K562 (cell line): ENCODE results near the gene MMUT. TPM values are rescaled to one million over a fixed set of nuclear protein-coding genes. Genes with fewer than 3 reads are reported as not detected.

Experiments used
- BRF1 ChIP-seq: IDR thresholded peaks from 3 replicates; pipeline ENCODE4 v1.6.1; 2011; ENCODE audit warnings: borderline replicate concordance, mild to moderate bottlenecking; ENCODE audit not compliant: insufficient read length; ENCODE audit errors: extremely low read depth
- CEBPG ChIP-seq, 3 experiments: fragments of 200-800 bp in 1 of 3; sonication (Bioruptor generic) in 1 of 3; sonication (generic) in 1 of 3; formaldehyde crosslinking in 1 of 3; IDR thresholded peaks in 2 of 3; conservative IDR thresholded peaks in 1 of 3; 2 replicates each; pipeline versions ENCODE4 v1.6.1 to v1.8.0; 2016 to 2022; ENCODE audit warnings: missing compliant biosample characterization in 2 of 3, missing genetic modification characterization in 2 of 3, mild to moderate bottlenecking in 1 of 3, missing genetic modification reagents in 1 of 3
- EWSR1 ChIP-seq: fragments of 450-650 bp; IDR thresholded peaks from 2 replicates; pipeline ENCODE4 v1.6.1; 2018; ENCODE audit warnings: borderline replicate concordance, mild to moderate bottlenecking, low read depth, moderate library complexity; ENCODE audit not compliant: partially characterized antibody
- HDAC8 ChIP-seq: fragments of 450-650 bp; IDR thresholded peaks from 2 replicates; pipeline ENCODE4 v1.6.1; 2016; ENCODE audit warnings: mild to moderate bottlenecking, missing genetic modification characterization, moderate library complexity, missing compliant biosample characterization
- KDM2B ChIP-seq: fragments of 250-450 bp; sonication (Bioruptor Pico); IDR thresholded peaks from 2 replicates; pipeline ENCODE4 v1.8.0; 2021; ENCODE audit warnings: mild to moderate bottlenecking, moderate library complexity
- MAZ ChIP-seq, 2 experiments: fragments of 450-650 bp in 1 of 2; sonication (generic) in 1 of 2; formaldehyde crosslinking; IDR thresholded peaks in 1 of 2; conservative IDR thresholded peaks in 1 of 2; 2 replicates each; pipeline versions ENCODE4 v1.4.0 to v1.5.0; 2020; ENCODE audit warnings: mild to moderate bottlenecking in 1 of 2, missing genetic modification reagents in 1 of 2
- MYBL2 ChIP-seq, 2 experiments: fragments of 450-650 bp in 1 of 2; sonication (generic) in 1 of 2; formaldehyde crosslinking in 1 of 2; IDR thresholded peaks; 2 replicates each; pipeline versions ENCODE4 v1.6.1 to v1.8.1; 2017 to 2022; ENCODE audit warnings: borderline replicate concordance in 1 of 2, inconsistent platforms in 1 of 2, low read depth in 1 of 2, mild to moderate bottlenecking in 1 of 2, missing genetic modification reagents in 1 of 2, moderate library complexity in 1 of 2
- NCOA4 ChIP-seq: fragments of 450-650 bp; IDR thresholded peaks from 2 replicates; pipeline ENCODE4 v1.6.1; 2018; ENCODE audit warnings: mild to moderate bottlenecking; ENCODE audit not compliant: partially characterized antibody
- NFRKB ChIP-seq: fragments of 450-650 bp; IDR thresholded peaks from 2 replicates; pipeline ENCODE4 v1.6.1; 2016; ENCODE audit warnings: low read depth
- NONO ChIP-seq, 2 experiments: fragments of 200-400 bp in 1 of 2; fragments of 450-650 bp in 1 of 2; formaldehyde crosslinking in 1 of 2; IDR thresholded peaks; 2 replicates each; pipeline ENCODE4 v1.6.1; 2017; ENCODE audit warnings: low read depth in 2 of 2, mild to moderate bottlenecking in 2 of 2, moderate library complexity in 2 of 2, low read length in 1 of 2
- PHB2 ChIP-seq: fragments of 450-650 bp; IDR thresholded peaks from 2 replicates; pipeline ENCODE4 v1.6.1; 2017; ENCODE audit warnings: low read depth
- PHTF2 ChIP-seq: fragments of 250-450 bp; sonication (Bioruptor Pico); IDR thresholded peaks from 2 replicates; pipeline ENCODE4 v1.5.0; 2021; ENCODE audit warnings: mild to moderate bottlenecking
- RBM15 ChIP-seq: fragments of 200-400 bp; formaldehyde crosslinking; IDR thresholded peaks from 2 replicates; pipeline ENCODE4 v1.6.1; 2018; ENCODE audit warnings: mild to moderate bottlenecking, low read length, moderate library complexity; ENCODE audit not compliant: insufficient read depth
- RBM39 ChIP-seq: fragments of 200-400 bp; formaldehyde crosslinking; optimal IDR thresholded peaks from 2 replicates; pipeline ENCODE3; 2018; ENCODE audit warnings: low read depth, low read length
- STAT5B ChIP-seq: fragments of 250-450 bp; sonication (Bioruptor Pico); IDR thresholded peaks from 2 replicates; pipeline ENCODE4 v1.8.0; 2021; ENCODE audit warnings: mild to moderate bottlenecking, inconsistent platforms
- TFE3 ChIP-seq: fragments of 450-650 bp; formaldehyde crosslinking; IDR thresholded peaks from 2 replicates; pipeline ENCODE4 v1.4.0; 2020; ENCODE audit warnings: mild to moderate bottlenecking, mixed read lengths
- USF1 ChIP-seq: sonication (generic); formaldehyde crosslinking; IDR thresholded peaks from 2 replicates; pipeline ENCODE4 v1.9.0; 2022; ENCODE audit warnings: mild to moderate bottlenecking, missing genetic modification reagents
- YBX1 ChIP-seq: fragments of 450-650 bp; IDR thresholded peaks from 2 replicates; pipeline ENCODE4 v1.7.1; 2016; ENCODE audit warnings: mild to moderate bottlenecking
- ZBTB17 ChIP-seq: fragments of 450-650 bp; formaldehyde crosslinking; IDR thresholded peaks from 2 replicates; pipeline ENCODE4 v1.4.0; 2020; ENCODE audit warnings: mild to moderate bottlenecking
- ZNF76 ChIP-seq: fragments of 250-450 bp; sonication (Bioruptor Pico); IDR thresholded peaks from 2 replicates; pipeline ENCODE4 v1.4.0; 2020; ENCODE audit warnings: mild to moderate bottlenecking, moderate library complexity, borderline replicate concordance
- polyA plus RNA-seq, 8 experiments: library from polyadenylated mRNA; depleted of rRNA in 4 of 8; stranded (reverse) in 5 of 8; unstranded in 3 of 8; fragments of >200 nt; fragmentation: Nextera tagmentation in 2 of 8; fragmentation: Illumina TruSeq in 1 of 8; extraction: Ambion mirVana in 2 of 8; extraction: Trizol in 1 of 8; gene quantifications; 2 replicates each; pipeline versions ENCODE4 v1.2.1 to v1.2.3, GENCODE V29; 2011 to 2014; ENCODE audit warnings: inconsistent platforms in 1 of 8, missing spikeins in 1 of 8
- total RNA-seq, 7 experiments: library from RNA; depleted of rRNA in 6 of 7; stranded (reverse); fragments of >200 nt in 6 of 7; fragmentation: Illumina TruSeq in 2 of 7; extraction: Trizol in 2 of 7; gene quantifications; 2 replicates each; pipeline versions ENCODE4 v1.2.1 to v1.2.3, GENCODE V29; 2011 to 2021; ENCODE audit warnings: low replicate concordance in 1 of 7
- TF ChIP-seq, protein P1 (sequence below): IDR thresholded peaks from 2 replicates; pipeline ENCODE4 v1.6.1; 2014; ENCODE audit warnings: antibody characterized with exemption
- TF ChIP-seq, protein P2 (sequence below): sonication (generic); formaldehyde crosslinking; IDR thresholded peaks from 2 replicates; pipeline ENCODE4 v1.8.1; 2023; ENCODE audit warnings: mild to moderate bottlenecking, missing genetic modification reagents

The MMUT gene
- total and polyA plus RNA-seq, 9 of the 15 experiments (the other 6 are each of a cell fraction or from before 2014, with no cell fraction given): 7.1 to 26.4 (median 16.0) TPM

- TF ChIP-seq TFE3 (CRISPR knock-in tag) (no peak), BRF1 (no peak), KDM2B (no peak), PHTF2 (no peak), STAT5B (no peak), RBM39 (no peak), ZNF76 (CRISPR knock-in tag) (0 out of 2 replicates have a peak, but pooled peaks have one; percentile 10), NCOA4 (no peak), CEBPG (CRISPR knock-in tag; IDR thresholded peaks at IDR 0.05) (no peak), CEBPG (tag; conservative IDR thresholded peaks at IDR 0.05 in 1 of 2, IDR thresholded peaks at IDR 0.05 in 1 of 2) (no peak), USF1 (CRISPR knock-in tag) (no peak; the same call in 1 of the 2 replicates), HDAC8 (no peak), EWSR1 (no peak), NFRKB (peak; percentile 48), NONO (IDR thresholded peaks at IDR 0.05; ENCODE audit: low read depth in 2 of 2, low read length in 1 of 2) (no peak), MYBL2 (IDR thresholded peaks at IDR 0.05; ENCODE audit: low read depth) (peak; percentile 61), MYBL2 (CRISPR knock-in tag; IDR thresholded peaks at IDR 0.05; ENCODE audit: borderline replicate concordance) (no peak), YBX1 (no peak), PHB2 (no peak; the same call in 1 of the 2 replicates), MAZ (CRISPR knock-in tag; conservative IDR thresholded peaks at IDR 0.05 in 1 of 2, IDR thresholded peaks at IDR 0.05 in 1 of 2) (peak; percentile 60 to 84; a peak in 3 of 4 replicates), RBM15 (no peak), ZBTB17 (CRISPR knock-in tag) (no peak)
- TF ChIP-seq, protein P1, sequence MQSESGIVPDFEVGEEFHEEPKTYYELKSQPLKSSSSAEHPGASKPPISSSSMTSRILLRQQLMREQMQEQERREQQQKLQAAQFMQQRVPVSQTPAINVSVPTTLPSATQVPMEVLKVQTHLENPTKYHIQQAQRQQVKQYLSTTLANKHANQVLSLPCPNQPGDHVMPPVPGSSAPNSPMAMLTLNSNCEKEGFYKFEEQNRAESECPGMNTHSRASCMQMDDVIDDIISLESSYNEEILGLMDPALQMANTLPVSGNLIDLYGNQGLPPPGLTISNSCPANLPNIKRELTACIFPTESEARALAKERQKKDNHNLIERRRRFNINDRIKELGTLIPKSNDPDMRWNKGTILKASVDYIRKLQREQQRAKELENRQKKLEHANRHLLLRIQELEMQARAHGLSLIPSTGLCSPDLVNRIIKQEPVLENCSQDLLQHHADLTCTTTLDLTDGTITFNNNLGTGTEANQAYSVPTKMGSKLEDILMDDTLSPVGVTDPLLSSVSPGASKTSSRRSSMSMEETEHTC: no peak
- TF ChIP-seq, protein P2, sequence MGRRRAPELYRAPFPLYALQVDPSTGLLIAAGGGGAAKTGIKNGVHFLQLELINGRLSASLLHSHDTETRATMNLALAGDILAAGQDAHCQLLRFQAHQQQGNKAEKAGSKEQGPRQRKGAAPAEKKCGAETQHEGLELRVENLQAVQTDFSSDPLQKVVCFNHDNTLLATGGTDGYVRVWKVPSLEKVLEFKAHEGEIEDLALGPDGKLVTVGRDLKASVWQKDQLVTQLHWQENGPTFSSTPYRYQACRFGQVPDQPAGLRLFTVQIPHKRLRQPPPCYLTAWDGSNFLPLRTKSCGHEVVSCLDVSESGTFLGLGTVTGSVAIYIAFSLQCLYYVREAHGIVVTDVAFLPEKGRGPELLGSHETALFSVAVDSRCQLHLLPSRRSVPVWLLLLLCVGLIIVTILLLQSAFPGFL (CRISPR knock-in tag): no peak
Measured at GRCh38 chr6:49462927-49463611, at the start of gene MMUT, which contains the start of gene CENPQ (continued).
